GM12801 (cell line): ENCODE results near the gene MPPE1.

Source experiments
- TF ChIP-seq, protein P1 (sequence below): IDR thresholded peaks from one replicate; pipeline ENCODE4 v1.5.1; 2011; ENCODE audit warnings: control low read depth; ENCODE audit not compliant: insufficient read length; ENCODE audit errors: extremely low read depth

The MPPE1 gene

DNA sequence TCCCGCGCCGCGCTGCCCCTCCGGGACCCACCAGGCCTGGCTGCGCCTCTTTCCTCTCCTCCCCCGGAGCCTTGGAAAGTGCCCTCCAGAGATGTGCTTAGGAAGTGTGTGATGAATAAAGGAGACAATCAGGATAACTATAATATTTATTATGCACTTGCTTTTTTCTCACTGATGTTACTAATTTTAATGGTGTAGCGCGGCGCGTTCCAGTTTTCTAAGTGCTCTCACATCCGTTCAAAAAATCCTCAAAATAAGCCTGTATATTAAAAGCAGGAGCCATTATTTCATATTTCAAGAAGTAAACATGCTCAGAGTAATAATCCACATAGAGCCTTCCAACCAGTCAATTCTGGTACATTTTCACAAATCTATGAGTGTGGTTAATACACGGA lies 941 bp upstream of the MPPE1 start:
- TF ChIP-seq, protein P1, sequence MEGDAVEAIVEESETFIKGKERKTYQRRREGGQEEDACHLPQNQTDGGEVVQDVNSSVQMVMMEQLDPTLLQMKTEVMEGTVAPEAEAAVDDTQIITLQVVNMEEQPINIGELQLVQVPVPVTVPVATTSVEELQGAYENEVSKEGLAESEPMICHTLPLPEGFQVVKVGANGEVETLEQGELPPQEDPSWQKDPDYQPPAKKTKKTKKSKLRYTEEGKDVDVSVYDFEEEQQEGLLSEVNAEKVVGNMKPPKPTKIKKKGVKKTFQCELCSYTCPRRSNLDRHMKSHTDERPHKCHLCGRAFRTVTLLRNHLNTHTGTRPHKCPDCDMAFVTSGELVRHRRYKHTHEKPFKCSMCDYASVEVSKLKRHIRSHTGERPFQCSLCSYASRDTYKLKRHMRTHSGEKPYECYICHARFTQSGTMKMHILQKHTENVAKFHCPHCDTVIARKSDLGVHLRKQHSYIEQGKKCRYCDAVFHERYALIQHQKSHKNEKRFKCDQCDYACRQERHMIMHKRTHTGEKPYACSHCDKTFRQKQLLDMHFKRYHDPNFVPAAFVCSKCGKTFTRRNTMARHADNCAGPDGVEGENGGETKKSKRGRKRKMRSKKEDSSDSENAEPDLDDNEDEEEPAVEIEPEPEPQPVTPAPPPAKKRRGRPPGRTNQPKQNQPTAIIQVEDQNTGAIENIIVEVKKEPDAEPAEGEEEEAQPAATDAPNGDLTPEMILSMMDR, result no peak

DNA sequence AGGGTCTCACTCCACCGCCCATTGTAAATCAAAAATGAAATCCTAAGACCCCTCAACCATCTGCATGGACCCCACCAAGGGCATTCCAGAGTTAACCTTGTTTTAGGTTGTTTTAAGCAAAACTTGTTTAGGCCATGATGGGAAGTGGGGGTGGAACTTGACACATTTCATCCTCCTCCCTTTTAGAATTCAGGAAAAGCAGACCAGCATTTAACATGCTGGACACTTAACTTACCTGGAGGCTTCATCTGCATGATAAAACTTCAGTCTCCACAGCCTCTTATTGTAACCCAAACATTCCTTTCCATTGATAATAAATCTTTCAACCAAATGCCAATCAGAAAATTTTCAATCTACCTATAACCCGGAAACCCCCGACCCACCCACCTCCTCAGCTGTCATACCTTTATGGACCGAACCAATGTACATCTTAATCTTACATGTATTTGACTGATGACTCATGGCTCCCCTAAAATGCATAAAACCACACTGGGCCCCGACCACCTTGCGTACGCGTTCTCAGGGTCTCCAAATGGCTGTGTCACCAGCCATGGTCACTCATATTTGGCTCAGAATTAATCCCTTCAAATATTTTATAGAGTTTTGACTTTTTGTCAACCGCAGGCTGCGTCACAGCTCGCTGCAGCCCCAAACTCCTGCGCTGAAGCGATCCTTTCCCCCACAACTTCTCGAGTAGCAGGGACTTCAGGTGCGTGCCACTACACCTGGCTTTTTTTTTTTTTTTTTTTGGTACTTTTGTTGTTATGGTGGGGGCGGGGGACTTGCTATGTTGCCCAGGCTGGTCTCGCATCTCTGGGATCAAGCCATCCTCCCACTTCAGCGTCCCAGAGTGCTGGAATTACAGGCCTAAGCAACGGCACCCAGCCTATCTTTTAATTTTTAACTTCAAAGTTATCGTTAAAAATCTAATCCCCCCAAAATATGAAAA lies 917 bp downstream of the MPPE1 start:
- TF ChIP-seq, protein P1, result no peak

DNA sequence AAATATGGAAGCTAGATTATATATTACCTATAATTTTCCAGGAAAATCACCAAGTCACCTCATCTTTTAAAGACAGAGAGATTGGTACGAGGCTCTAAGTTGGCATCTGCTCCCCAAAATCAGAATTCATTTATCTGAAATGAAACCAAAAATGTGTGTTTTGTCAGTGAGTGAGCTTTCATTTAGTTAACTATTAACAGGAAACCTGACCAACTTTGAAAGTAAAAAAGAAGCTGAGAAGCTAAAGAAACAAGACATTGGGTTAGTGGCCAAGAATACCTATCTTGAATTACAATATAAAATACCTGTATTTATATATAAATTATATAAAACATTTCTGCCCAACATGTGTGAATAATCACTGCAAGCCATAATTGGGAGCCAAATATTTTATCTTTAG lies 1.9 kb downstream of the MPPE1 start:
- TF ChIP-seq, protein P1, result no peak

DNA sequence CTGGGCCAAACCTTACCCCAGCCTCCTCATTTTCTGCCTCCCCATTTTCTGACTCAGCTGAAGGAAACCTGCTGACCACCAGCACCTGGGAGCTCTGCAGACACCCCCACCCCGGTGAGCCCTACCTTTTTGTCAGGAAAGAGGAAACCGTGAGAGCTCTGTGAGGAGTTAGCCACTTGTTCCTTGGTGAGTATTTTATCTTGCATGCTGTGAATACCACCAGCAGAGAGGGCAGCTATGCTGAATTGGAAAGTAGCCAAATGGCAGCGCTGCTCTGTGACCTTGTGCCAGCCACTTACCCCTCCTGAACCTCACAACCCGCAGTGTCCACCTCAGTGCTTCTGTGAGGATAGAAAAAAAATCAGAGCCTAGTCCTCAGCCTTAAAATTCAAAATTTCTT lies 2.5 kb downstream of the MPPE1 start:
- TF ChIP-seq, protein P1, result no peak

DNA sequence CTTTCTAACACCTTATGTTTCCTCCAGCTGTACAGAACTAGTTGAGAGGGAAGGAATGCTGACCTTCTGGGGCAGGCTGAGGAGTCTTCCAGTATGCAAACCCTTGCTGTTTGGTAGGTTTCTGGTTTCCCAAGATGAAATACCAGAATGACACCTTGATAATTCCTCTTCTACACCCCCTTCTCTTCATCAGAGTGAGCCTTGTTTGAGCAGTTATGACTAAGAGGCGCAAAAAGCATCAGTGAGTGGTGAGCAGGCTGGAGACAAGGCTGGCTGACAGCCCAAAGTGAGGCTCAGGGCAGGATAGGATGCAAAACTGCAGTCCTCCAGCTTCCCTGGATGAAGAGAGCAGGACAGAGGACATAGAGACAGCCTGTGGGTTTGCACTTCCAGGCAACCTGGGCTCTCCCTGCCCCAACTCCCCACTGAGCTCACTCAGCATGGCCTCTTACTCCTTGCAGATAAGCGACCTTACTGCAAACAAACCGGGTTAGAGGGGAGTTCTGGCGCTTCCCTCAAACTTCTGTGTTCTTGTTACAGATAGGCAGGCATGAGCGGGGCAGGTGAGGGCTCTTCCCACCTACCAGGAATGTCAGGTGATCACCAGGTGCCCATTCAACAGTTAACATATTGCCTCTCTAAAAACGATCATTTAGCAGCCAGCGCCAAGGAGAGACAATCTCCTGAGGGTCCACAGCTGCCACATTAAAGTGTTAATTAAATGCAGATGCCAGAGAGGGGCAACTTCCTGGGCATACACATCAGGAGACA lies 5.4 kb downstream of the MPPE1 start:
- TF ChIP-seq, protein P1, result no peak

DNA sequence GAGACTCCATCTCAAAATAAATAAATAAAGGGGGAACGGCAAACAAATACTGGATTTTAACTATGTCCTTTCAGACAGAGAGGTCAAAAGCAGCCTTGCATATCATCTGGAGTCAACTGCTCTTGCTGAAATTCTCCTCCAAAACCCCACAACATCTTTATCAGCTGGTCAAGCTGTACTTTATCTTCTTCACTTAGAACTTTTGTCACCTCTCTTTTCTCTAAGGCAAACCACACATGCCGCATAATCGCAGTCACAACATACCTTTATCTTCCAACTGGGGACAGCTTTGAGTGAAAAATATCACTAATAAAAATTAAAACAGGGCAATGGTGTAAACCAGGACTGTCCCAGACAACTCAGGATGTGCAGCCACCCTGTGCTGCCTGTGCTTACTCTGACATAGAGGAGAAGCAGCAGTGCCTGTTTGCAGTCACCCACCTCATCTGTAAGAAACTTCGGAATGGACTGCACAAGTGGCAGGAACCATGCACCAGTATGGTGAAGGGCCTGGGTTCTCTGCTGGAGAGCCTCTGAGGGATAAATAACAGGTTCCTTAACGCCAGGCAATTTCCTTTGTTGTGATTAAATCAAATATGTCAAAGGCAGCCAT lies 6.2 kb downstream of the MPPE1 start:
- TF ChIP-seq, protein P1, result no peak

DNA sequence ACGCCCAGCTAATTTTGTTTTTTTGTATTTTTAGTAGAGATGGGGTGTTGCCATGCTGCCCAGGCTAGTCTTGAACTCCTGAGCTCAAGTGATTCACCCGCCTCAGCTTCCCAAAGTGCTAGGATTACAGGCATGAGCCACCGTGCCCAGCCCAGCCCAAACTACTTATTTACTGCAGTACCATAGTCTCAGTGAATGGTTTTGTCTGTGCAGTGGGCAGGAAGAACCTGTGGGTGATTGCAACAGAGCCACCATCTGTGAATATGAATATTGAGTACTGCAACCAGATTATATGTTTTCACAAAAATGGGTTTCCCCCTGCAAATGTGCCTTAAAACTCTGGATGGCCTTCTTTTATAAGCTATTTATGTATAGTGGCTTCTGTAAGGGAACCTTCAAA lies 9.1 kb downstream of the MPPE1 start:
- TF ChIP-seq, protein P1, result no peak
